Central memory CD8-positive, alpha-beta T cell (primary cell): ENCODE measurements around the gene CACNA2D2.

Source experiments
- ATAC-seq: fragments of 150-1000 bp; cut with Tn5 transposase; replicated peaks from 2 replicates; pipeline ENCODE4 v1.10.0; 2022; ENCODE audit warnings: mild to moderate bottlenecking, moderate FRiP score, moderate number of reproducible peaks; ENCODE audit not compliant: poor library complexity, severe bottlenecking; ENCODE audit errors: extremely low read depth
- DNase-seq, 2 donors: peaks; one replicate each; pipeline ENCODE4 v3.0.0; 2021; ENCODE audit warnings: low spot score in 2 of 2
- H3K27ac Mint-ChIP-seq: one replicate; pipeline ENCODE4 v1.8.0; 2022; ENCODE audit warnings: low read depth, mild to moderate bottlenecking, moderate library complexity, mixed read lengths
- H3K27me3 Mint-ChIP-seq: one replicate; pipeline ENCODE4 v1.8.0; 2022; ENCODE audit warnings: mixed read lengths
- H3K36me3 Mint-ChIP-seq: one replicate; pipeline ENCODE4 v1.8.0; 2022; ENCODE audit warnings: mild to moderate bottlenecking, moderate library complexity, mixed read lengths; ENCODE audit not compliant: insufficient read depth
- H3K4me1 Mint-ChIP-seq: one replicate; pipeline ENCODE4 v1.8.0; 2022; ENCODE audit warnings: mixed read lengths
- H3K4me3 Mint-ChIP-seq: one replicate; pipeline ENCODE4 v1.8.0; 2022; ENCODE audit warnings: mild to moderate bottlenecking, moderate library complexity, mixed read lengths
- H3K9me3 Mint-ChIP-seq: one replicate; pipeline ENCODE4 v1.8.0; 2022; ENCODE audit warnings: mixed read lengths

The CACNA2D2 gene

DNA sequence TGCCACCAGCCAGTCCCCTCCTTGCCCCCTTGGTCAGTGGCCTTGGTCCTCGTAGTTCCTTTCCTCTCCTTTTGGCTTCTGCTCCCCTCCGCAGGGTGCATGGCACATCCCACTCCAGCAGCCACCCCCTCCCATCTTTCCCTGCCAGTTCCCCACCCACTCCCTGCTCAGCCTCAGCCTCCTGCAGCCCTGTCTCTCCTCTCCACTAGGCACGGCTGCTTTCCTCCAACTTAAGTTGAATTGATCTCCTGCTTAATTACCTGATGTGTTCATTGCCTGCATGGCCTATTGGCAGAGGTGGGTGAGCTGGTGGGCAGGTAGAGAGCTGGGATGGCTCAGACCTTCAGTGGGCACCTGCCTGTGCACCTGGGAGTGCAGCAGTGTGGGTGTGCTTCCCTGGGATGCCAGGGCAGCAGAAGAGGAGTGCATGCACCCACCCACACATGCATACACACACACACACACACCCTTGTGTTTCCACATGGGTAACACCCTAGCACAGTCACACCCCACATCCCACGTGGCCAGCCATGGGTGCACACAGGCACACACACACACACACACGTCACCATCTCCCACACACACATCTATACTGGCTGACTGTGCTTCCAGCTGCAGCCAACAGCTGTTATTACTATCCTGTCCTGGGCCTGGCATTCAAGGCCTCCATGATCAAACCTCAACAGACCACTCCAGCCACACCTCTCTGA is 33.2 kb upstream of the CACNA2D2 start:
- DNase-seq (no peak), ATAC-seq (no peak)
- peaks cover 11% of the 10 kb centered on the region for H3K4me1 Mint-ChIP-seq
- H3K4me3 Mint-ChIP-seq: no peak overlapping the region
- no peak overlapping the region for H3K27ac Mint-ChIP-seq
- H3K36me3 Mint-ChIP-seq: peaks cover under 1% of the 10 kb centered on the region
- H3K27me3 Mint-ChIP-seq: peaks cover 56% of the 10 kb centered on the region
- no peaks in the 10 kb centered on the region for H3K9me3 Mint-ChIP-seq

DNA sequence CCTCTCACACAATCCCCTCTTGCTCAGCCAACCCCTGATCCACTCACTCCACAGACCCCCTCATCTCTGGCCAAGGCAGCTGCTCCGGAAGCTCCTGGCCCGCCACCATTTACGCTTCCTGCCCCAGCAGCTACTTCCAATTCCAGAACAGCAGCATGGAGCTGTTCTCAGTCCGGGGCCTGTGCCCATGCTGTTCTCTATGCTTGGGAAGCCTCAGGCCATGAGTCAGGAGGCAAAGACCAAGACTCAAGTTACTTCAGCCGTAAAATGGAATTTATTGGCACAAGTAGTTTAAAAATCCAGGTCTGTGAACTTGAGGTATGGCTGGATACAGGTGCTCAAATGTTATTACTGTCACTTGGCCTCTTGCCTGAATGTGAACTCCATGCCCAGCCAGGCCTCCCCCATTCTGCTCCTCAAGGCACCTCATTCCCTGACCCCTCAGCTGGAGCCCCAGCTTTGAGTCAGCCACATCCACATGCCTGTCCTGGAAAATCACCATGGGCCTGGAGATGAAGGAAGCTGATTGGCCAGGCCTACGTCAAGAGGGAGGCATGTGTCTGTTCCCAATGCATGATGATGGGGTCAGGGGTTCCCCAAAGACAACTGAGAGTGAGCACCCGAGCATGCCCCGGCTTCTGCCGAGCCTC is 31.4 kb upstream of the CACNA2D2 start:
- Mint-ChIP-seq H3K27ac (peak overlapping the region; percentile 48), H3K4me1 (peaks cover 9% of the 10 kb centered on the region), H3K4me3 (no peak overlapping the region), H3K27me3 (peaks cover 63% of the 10 kb centered on the region), H3K36me3 (no peaks in the 10 kb centered on the region), H3K9me3 (no peaks in the 10 kb centered on the region)
- no peak for ATAC-seq
- no peak for DNase-seq

DNA sequence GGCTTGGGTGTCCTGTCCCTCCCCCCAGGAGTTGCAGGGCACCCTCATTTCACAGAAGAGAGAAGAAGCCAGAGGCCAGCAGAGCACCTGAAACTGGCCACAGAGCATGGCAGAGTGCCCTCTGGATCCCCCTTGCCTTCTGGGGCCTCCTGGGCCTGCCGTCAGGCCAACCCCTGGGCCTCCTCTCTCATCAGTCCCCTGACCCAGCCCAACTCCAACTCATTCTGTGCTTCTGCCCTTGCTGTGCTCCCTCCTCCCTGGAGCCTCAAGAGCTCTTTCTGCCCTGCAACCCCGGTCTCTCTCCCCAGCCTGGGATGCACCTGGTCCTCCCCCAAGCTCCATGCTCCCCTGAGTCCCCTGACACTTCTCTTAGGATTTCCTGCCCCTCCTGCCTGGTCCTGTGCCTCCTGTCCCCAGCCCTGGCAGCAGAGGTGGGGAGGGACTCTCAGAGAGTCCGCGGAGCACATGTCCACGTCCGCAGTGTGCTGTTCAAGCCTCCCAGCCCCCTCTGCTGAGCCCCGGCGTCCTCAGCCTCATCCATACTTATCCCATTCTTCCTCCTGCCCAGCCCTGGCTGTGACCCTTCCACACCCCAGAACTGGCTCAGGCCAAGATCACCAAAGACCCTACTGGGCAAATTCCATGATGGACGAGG is 30.5 kb upstream of the CACNA2D2 start:
- ATAC-seq (no peak), DNase-seq (no peak)
- Mint-ChIP-seq H3K9me3 (no peaks in the 10 kb centered on the region), H3K27ac (peak overlapping the region; percentile 48), H3K27me3 (peaks cover 68% of the 10 kb centered on the region), H3K4me3 (no peak overlapping the region), H3K36me3 (no peaks in the 10 kb centered on the region), H3K4me1 (peaks cover 9% of the 10 kb centered on the region)

DNA sequence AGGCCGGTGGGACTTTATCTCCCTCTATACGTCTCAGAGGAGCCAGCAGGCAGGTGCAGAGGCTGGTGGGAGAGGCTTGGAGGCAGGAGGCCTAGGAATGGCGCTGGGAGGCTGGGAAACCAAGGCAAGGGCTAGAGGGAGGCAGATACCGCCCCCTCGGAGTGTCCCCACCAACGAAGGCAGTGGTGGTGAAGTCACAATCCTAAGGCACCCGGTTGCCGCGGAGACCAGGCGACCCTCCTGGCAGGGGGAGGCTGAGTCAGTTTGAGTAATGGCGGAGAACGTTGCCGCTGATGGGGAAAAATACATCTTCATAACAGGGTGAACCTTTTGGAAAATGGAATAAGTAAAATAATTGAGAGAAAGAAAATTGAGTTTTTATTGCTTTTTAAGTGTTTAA is 29.9 kb upstream of the CACNA2D2 start:
- H3K36me3 Mint-ChIP-seq: no peaks in the 10 kb centered on the region
- no peak overlapping the region for H3K27ac Mint-ChIP-seq
- ATAC-seq: no peak
- no peak for DNase-seq
- H3K4me3 Mint-ChIP-seq: no peak overlapping the region
- no peaks in the 10 kb centered on the region for H3K9me3 Mint-ChIP-seq
- H3K27me3 Mint-ChIP-seq: peaks cover 68% of the 10 kb centered on the region
- H3K4me1 Mint-ChIP-seq: peaks cover 9% of the 10 kb centered on the region

- H3K4me3 Mint-ChIP-seq: no peak overlapping the region
- peaks cover 9% of the 10 kb centered on the region for H3K4me1 Mint-ChIP-seq
- no peak overlapping the region for H3K27ac Mint-ChIP-seq
- peaks cover 65% of the 10 kb centered on the region for H3K27me3 Mint-ChIP-seq
- H3K36me3 Mint-ChIP-seq: no peaks in the 10 kb centered on the region
- DNase-seq (no peak), ATAC-seq (no peak)
- no peaks in the 10 kb centered on the region for H3K9me3 Mint-ChIP-seq
Observed at GRCh38 chr3:50532062-50532705, 28.8 kb upstream of the CACNA2D2 start.

DNA sequence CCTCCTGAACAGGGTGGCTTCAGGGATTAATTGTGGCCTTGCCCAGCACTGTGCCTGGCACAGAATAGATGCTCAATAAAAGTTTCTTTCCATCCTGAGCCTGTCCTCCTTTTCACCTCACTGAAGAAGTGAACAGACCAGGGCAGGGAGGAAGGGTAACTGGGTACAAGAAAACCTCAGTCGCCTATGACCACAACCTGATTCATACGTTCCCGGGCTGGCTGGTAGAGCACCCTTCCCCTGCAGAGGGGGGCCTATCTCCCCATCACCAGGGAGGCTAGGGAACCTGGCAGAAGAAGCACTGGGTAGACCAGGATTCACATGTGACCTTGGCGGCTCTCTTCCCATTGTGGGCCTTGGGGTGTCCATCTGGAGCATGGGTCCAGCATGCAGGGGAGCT is 27.8 kb upstream of the CACNA2D2 start:
- Mint-ChIP-seq H3K27ac (no peak overlapping the region), H3K4me3 (no peak overlapping the region), H3K9me3 (no peaks in the 10 kb centered on the region), H3K36me3 (no peaks in the 10 kb centered on the region), H3K4me1 (no peaks in the 10 kb centered on the region), H3K27me3 (peaks cover 56% of the 10 kb centered on the region)
- ATAC-seq (no peak), DNase-seq (no peak)

DNA sequence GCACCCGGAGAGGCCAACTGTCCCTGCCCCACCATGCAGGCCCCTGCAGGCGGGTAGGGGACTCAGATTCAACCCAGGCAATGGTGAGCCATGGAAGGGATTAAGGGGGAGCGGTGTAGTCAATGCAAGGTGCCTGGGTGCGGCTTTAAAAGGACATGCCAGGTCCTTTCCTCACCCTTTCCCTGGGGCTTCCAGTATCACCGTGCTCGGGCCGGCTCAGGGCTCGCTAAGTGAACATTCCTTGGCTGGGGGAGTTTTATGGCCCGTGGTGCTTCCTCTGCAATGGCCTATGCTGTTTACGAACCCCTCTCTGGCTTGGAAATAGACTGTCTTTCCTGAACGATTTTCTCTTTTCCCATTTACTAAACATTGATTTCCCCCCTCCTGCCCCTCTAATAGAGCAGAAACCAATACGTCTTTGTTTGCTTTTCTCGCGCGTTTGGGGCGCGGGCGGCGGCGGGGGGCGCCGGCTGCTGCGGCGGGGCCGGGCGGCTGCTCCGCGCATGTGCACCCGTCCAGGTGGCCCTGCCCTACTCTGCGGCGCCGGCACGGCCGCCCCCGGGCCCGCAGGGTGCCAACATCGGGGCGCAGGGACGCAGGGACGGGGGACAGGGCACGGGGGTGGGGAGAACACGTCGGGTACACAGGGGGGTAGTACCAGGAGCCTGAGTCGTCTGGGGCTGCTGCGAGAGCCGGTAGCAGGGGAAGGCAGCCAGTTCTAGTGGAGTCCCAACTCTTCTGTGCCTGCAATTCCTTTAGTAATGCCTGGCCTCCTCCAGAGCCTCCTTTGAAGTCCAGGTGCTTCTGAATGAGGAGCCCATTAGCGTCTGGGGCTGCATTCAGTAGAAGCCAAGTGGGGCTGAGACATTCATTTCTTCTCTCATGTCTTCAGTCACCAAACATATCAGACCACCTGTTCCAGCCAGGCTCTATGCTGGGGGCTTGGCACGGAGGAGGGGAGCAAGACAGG is 26.9 kb upstream of the CACNA2D2 start:
- Mint-ChIP-seq H3K4me3 (no peak overlapping the region), H3K36me3 (peaks cover 2% of the 10 kb centered on the region), H3K27ac (no peak overlapping the region), H3K27me3 (peaks cover 46% of the 10 kb centered on the region), H3K9me3 (no peaks in the 10 kb centered on the region), H3K4me1 (no peaks in the 10 kb centered on the region)
- ATAC-seq: no peak
- DNase-seq: no peak

GRCh38 chr3:50525987-50526386 is 22.6 kb upstream of the CACNA2D2 start:
- peaks cover 2% of the 10 kb centered on the region for H3K36me3 Mint-ChIP-seq
- no peaks in the 10 kb centered on the region for H3K9me3 Mint-ChIP-seq
- peaks cover 26% of the 10 kb centered on the region for H3K27me3 Mint-ChIP-seq
- H3K4me3 Mint-ChIP-seq: no peak overlapping the region
- H3K27ac Mint-ChIP-seq: peak overlapping the region; percentile 62
- ATAC-seq: peak; percentile 58
- no peaks in the 10 kb centered on the region for H3K4me1 Mint-ChIP-seq
- DNase-seq: no peak

DNA sequence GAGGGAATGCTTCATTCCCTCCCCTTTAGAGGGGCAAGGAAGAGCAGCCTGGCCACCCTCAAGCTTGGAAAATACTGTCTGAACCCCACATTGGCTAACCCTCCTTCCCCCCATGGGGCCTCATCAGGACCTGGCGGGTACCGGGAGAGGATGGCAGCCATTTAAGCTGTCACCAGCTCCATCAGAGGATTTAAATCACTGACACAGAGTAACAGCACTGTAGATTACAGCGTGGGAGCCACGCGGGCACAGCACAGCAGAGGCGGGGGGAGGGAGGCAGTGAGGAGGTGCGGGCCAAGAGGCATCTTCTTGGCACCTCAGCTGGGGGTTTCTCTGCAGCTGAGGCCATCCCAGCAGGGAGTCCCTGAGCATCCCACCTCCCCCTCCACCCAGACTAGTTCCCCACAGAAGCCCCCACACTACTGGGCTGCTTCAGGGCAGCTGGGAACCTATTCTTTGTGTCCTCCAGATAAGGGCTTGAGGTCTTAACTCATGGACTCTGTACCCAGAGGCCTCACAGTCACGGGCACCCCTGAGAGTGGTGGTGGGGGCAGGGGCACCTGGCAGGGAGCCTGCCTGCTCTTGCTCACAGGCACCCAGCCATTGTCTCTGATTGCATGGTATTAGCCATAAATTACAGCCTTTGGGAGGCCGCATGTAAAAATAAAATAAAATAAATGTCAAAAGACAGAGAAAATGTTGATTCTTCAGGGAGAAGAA is 21.9 kb upstream of the CACNA2D2 start:
- H3K4me3 Mint-ChIP-seq: no peak overlapping the region
- no peaks in the 10 kb centered on the region for H3K4me1 Mint-ChIP-seq
- peak overlapping the region; percentile 62 for H3K27ac Mint-ChIP-seq
- H3K27me3 Mint-ChIP-seq: peaks cover 26% of the 10 kb centered on the region
- no peaks in the 10 kb centered on the region for H3K9me3 Mint-ChIP-seq
- H3K36me3 Mint-ChIP-seq: peaks cover 2% of the 10 kb centered on the region
- no peak for DNase-seq
- ATAC-seq: no peak

DNA sequence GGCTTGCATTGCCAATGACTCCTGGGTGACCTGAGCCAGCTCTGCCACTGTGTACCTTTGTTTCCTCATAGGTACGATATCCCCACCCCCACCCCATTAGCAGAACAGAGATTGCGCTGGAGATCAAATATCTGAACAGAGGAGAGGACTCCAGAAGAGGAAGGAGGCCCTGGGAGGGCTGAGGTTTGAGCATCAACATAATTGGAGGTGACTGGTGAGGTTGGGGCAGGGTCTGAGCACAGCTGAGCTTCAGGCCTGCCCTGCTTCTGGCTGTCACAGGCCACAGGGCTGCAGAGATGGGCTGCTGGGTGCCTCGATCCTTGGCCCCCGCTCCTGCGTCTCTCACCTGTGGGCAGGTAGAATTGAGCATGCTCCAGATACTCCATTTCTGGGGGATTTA is 21.3 kb upstream of the CACNA2D2 start:
- H3K27ac Mint-ChIP-seq: no peak overlapping the region

DNA sequence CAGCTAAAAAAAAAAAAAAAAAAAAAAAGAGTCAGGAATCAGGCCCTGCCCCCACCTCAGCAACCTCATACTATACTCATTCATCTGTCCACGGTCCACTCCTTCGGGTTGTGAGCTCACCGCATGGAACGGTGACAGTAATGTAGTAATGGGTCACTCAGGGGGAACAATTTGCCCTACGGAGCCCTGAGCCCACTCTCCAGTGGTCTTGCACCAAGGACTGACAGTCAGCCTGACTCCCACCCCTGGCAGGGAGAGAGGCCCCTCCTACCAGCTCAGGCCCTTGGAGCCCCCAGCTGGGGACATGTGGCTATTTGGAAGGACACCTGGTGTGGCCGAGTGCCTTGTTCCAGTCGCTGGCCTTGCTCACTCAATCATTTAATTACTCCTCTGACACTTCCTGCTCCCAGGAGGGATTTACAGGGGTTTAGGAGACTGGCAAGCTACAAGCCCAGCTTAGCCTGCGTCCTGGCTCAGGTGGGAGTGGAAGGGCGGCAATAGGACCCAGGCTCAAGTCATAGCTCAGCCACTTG is 19.9 kb upstream of the CACNA2D2 start:
- Mint-ChIP-seq H3K27me3 (peaks cover 7% of the 10 kb centered on the region), H3K9me3 (no peaks in the 10 kb centered on the region), H3K4me3 (no peak overlapping the region), H3K36me3 (peaks cover 2% of the 10 kb centered on the region), H3K4me1 (peaks cover 6% of the 10 kb centered on the region), H3K27ac (no peak overlapping the region)
- ATAC-seq: no peak
- DNase-seq: no peak

More for the DNA sequence above, 21.3 kb upstream of the CACNA2D2 start:
- ATAC-seq: no peak
- DNase-seq: no peak
- Mint-ChIP-seq H3K27me3 (peaks cover 21% of the 10 kb centered on the region), H3K4me1 (no peaks in the 10 kb centered on the region), H3K9me3 (no peaks in the 10 kb centered on the region), H3K4me3 (no peak overlapping the region), H3K36me3 (peaks cover 2% of the 10 kb centered on the region)
